KMS-11 (cell line): Measurements from ENCODE around the gene LRRK1.

Experiments
- H2AFZ ChIP-seq: fragments of 200-600 bp; sonication (generic); 2 replicates; pipeline ENCODE4 v1.6.1; 2016; ENCODE audit warnings: antibody characterized with exemption, mixed run types, low read depth
- H3K27ac ChIP-seq: fragments of 200-600 bp; sonication (generic); 2 replicates; pipeline ENCODE4 v1.6.1; 2016; ENCODE audit warnings: mild to moderate bottlenecking, mixed run types
- H3K27me3 ChIP-seq: fragments of 200-600 bp; sonication (generic); 2 replicates; pipeline ENCODE4 v1.6.1; 2017; ENCODE audit warnings: mild to moderate bottlenecking, low read depth, mixed run types, moderate library complexity; ENCODE audit not compliant: insufficient read depth
- H3K36me3 ChIP-seq: fragments of 200-600 bp; sonication (generic); 2 replicates; pipeline ENCODE4 v1.6.1; 2017; ENCODE audit warnings: mild to moderate bottlenecking, mixed run types; ENCODE audit not compliant: insufficient read depth
- H3K4me1 ChIP-seq: fragments of 200-600 bp; sonication (generic); 2 replicates; pipeline ENCODE4 v1.6.1; 2016; ENCODE audit warnings: mild to moderate bottlenecking, low read depth, mixed run types; ENCODE audit not compliant: poor library complexity, severe bottlenecking
- H3K4me2 ChIP-seq: fragments of 200-600 bp; sonication (generic); 2 replicates; pipeline ENCODE4 v1.7.0; 2016; ENCODE audit warnings: mild to moderate bottlenecking, mixed run types
- H3K4me3 ChIP-seq: fragments of 200-600 bp; sonication (generic); IDR thresholded peaks from 2 replicates; pipeline ENCODE4 v1.6.1; 2017; ENCODE audit warnings: low read depth, low read length, mixed read lengths; ENCODE audit not compliant: insufficient read depth
- H3K79me2 ChIP-seq: fragments of 200-600 bp; sonication (generic); 2 replicates; pipeline ENCODE4 v1.6.1; 2016; ENCODE audit warnings: low read depth, mixed run types; ENCODE audit not compliant: insufficient read depth
- H3K9ac ChIP-seq: fragments of 200-600 bp; sonication (generic); 2 replicates; pipeline ENCODE4 v1.6.1; 2016; ENCODE audit warnings: mild to moderate bottlenecking, mixed run types
- H4K20me1 ChIP-seq: fragments of 200-600 bp; sonication (generic); 2 replicates; pipeline ENCODE4 v1.6.1; 2016; ENCODE audit warnings: mild to moderate bottlenecking, mixed run types; ENCODE audit not compliant: insufficient read depth
- CTCF ChIP-seq: fragments of 200-600 bp; sonication (generic); conservative IDR thresholded peaks from 2 replicates; pipeline ENCODE4 v1.6.1; 2017; ENCODE audit warnings: low read depth, mild to moderate bottlenecking, antibody characterized with exemption, low read length, moderate library complexity, mixed read lengths

Gene LRRK1

GRCh38 chr15:101046826-101047225, 127.7 kb downstream of the LRRK1 start:
- TF ChIP-seq CTCF, result no peak
- H3K4me3 ChIP-seq, result no peak overlapping the region
- no peaks in the 10 kb centered on the region for H4K20me1 ChIP-seq
- no peak overlapping the region for H3K9ac ChIP-seq
- H3K27ac ChIP-seq, result no peak overlapping the region
- H3K4me2 ChIP-seq, result no peak overlapping the region
- H3K36me3 ChIP-seq, result no peaks in the 10 kb centered on the region
- H3K4me1 ChIP-seq, result no peaks in the 10 kb centered on the region
- no peaks in the 10 kb centered on the region for H3K27me3 ChIP-seq
- H3K79me2 ChIP-seq, result no peaks in the 10 kb centered on the region
- no peak overlapping the region for H2AFZ ChIP-seq

GRCh38 chr15:101047301-101047781, 128.2 kb downstream of the LRRK1 start:
- Histone ChIP-seq H3K79me2 (no peaks in the 10 kb centered on the region), H3K27me3 (no peaks in the 10 kb centered on the region), H3K4me3 (no peak overlapping the region), H3K4me2 (no peak overlapping the region), H4K20me1 (no peaks in the 10 kb centered on the region), H3K36me3 (no peaks in the 10 kb centered on the region), H3K9ac (no peak overlapping the region), H3K27ac (no peak overlapping the region), H2AFZ (no peak overlapping the region), H3K4me1 (no peaks in the 10 kb centered on the region)
- no peak for TF ChIP-seq CTCF

DNA sequence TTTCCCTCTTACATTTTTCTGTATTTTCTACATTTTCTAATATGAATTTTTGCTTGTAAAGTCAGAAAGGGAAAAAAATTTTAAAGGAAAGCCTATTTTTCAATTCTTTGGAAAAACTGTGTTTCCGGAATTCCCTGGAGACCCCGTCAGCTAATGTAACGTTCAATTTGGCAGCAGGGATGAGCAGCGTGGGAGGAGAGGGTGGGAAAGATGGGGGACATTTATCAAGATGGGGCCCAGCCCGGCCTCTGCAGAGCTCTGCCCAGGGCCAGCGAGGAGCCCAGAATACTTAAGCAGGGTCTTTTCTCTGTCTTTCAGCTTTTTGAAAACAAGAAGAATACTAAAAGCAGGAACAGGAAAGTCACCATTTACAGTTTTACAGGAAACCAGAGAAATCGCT, 129.0 kb downstream of the LRRK1 start:
- H3K27me3 ChIP-seq, result no peaks in the 10 kb centered on the region
- H3K9ac ChIP-seq, result no peak overlapping the region
- TF ChIP-seq CTCF, result no peak
- no peaks in the 10 kb centered on the region for H3K4me1 ChIP-seq
- no peak overlapping the region for H3K4me3 ChIP-seq
- no peaks in the 10 kb centered on the region for H4K20me1 ChIP-seq
- H3K36me3 ChIP-seq, result no peaks in the 10 kb centered on the region
- H2AFZ ChIP-seq, result no peak overlapping the region
- no peak overlapping the region for H3K4me2 ChIP-seq
- no peaks in the 10 kb centered on the region for H3K79me2 ChIP-seq
- no peak overlapping the region for H3K27ac ChIP-seq

DNA sequence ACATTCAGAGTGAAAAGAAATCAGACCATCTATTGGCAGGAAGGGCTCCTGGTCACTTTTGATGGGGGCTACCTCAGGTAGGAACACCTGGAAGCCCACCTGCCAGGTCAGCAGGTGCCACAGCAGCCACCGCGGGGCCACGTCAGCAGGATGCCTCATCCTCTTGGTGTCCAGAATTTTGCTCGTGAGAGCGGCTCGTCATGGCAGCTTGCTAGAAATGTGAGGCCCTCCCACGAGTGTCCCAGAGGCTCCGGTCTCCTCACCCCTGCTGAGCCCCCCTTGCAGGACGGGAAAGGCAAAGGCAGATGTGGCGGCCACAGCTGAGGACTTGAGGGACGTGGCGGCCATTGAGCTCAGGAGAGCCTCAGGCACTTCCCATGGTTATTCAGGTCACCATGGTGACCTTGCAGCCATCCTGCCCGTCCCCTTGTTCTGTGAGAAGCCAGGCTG, 129.4 kb downstream of the LRRK1 start:
- Histone ChIP-seq H3K36me3 (no peaks in the 10 kb centered on the region), H4K20me1 (no peaks in the 10 kb centered on the region), H3K4me3 (no peak overlapping the region), H2AFZ (no peak overlapping the region), H3K27me3 (no peaks in the 10 kb centered on the region), H3K4me2 (no peak overlapping the region), H3K4me1 (no peaks in the 10 kb centered on the region), H3K79me2 (no peaks in the 10 kb centered on the region), H3K9ac (no peak overlapping the region), H3K27ac (no peak overlapping the region)
- TF ChIP-seq CTCF, result no peak
